Fibroblast of villous mesenchyme (primary cell): ENCODE measurements around the gene EPB41L3. TPM values are rescaled to one million over a fixed set of nuclear protein-coding genes. Genes with fewer than 3 reads are reported as not detected.
"Not testable (repeated sequence)": the region's sequence is repeated elsewhere in the genome, so short reads cannot be mapped to it uniquely, and the experiment has no call there.

ENCODE experiments used
- DNase-seq: peaks from one replicate; pipeline ENCODE4 v3.0.0-alpha.2; 2010; ENCODE audit warnings: low read depth
- H3K4me3 ChIP-seq: 2 replicates; pipeline ENCODE4 v1.5.1; 2011; ENCODE audit warnings: low read depth, mild to moderate bottlenecking, low read length
- total RNA-seq: library from RNA; depleted of rRNA; stranded (reverse); fragments of >200 nt; gene quantifications from 2 replicates; pipeline ENCODE4 v1.2.3, GENCODE V29; 2012
- TF ChIP-seq, protein P1 (sequence below): IDR thresholded peaks from 2 replicates; pipeline ENCODE4 v1.5.1; 2012; ENCODE audit warnings: low read depth, mild to moderate bottlenecking, low read length; ENCODE audit not compliant: insufficient read depth

Gene EPB41L3
- total RNA-seq, 1 donor = 0.43 TPM

GRCh38 chr18:5513947-5514346, 29.9 kb downstream of the EPB41L3 start:
- DNase-seq = no peak
- TF ChIP-seq, protein P1, sequence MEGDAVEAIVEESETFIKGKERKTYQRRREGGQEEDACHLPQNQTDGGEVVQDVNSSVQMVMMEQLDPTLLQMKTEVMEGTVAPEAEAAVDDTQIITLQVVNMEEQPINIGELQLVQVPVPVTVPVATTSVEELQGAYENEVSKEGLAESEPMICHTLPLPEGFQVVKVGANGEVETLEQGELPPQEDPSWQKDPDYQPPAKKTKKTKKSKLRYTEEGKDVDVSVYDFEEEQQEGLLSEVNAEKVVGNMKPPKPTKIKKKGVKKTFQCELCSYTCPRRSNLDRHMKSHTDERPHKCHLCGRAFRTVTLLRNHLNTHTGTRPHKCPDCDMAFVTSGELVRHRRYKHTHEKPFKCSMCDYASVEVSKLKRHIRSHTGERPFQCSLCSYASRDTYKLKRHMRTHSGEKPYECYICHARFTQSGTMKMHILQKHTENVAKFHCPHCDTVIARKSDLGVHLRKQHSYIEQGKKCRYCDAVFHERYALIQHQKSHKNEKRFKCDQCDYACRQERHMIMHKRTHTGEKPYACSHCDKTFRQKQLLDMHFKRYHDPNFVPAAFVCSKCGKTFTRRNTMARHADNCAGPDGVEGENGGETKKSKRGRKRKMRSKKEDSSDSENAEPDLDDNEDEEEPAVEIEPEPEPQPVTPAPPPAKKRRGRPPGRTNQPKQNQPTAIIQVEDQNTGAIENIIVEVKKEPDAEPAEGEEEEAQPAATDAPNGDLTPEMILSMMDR = no peak
- no peak overlapping the region for H3K4me3 ChIP-seq

DNA sequence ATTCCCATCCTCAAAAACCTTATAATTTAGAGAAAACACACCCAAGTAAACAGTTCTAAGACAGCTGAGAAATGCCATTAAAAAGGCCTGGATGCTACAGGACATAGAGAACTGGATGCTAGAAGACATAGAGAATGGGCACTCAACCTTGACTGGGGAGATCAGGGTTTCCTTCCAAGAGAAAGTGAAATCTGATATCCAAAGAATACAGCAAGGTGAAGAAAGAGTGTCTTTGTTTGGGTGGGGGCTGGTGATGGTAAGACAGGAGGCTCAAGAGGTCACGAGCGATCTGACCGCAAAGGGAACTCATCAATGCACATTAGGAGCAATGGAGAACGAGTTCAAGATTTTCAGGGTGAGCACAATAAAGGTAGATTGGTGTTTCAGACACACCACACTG, 31.6 kb downstream of the EPB41L3 start:
- no peak for DNase-seq
- TF ChIP-seq, protein P1 = no peak
- H3K4me3 ChIP-seq = no peak overlapping the region

- DNase-seq, H3K4me3 ChIP-seq: not testable (repeated sequence)
Measured at GRCh38 chr18:5511541-5511940, 32.3 kb downstream of the EPB41L3 start.

GRCh38 chr18:5510135-5510846, 33.5 kb downstream of the EPB41L3 start:
- DNase-seq = no peak
- H3K4me3 ChIP-seq = no peak overlapping the region
- TF ChIP-seq, protein P1 = no peak

DNA sequence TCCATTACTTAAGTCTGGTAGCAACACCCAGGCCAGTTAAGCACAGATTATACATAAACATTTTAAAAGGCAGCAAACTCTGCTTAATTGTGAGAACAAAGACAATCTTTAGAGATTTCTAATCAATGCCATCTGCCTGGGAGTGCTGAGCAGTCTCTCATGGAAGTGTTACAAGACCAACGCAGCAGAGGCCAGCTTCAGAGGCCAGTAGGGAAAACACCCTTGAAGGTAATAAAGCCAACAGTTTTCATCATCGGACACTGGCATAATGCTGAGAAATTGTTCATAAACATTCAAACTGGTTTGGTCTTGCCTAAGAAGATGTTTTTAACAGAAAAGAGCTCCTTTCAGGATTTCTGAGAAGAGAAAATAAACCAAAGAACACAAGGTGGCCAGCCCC, 35.0 kb downstream of the EPB41L3 start:
- H3K4me3 ChIP-seq = no peak overlapping the region
- DNase-seq = no peak
- TF ChIP-seq, protein P1 = no peak

- no peak for DNase-seq
- no peak overlapping the region for H3K4me3 ChIP-seq
- TF ChIP-seq, protein P1 = no peak
Measured at GRCh38 chr18:5507756-5508155, 36.0 kb downstream of the EPB41L3 start.

- TF ChIP-seq, protein P1 = no peak
- H3K4me3 ChIP-seq = no peak overlapping the region
- no peak for DNase-seq
Measured at GRCh38 chr18:5506174-5506573, 37.6 kb downstream of the EPB41L3 start.
